ENCODE data around the gene NAP1L5. TPM values are rescaled to one million over a fixed set of nuclear protein-coding genes. Genes with fewer than 3 reads are reported as not detected.

The NAP1L5 gene
- total and polyA plus RNA-seq, 2 of the 13 experiments (the other 11 are each of a cell fraction or from before 2014, with no cell fraction given), result 1.3 to 1.6 TPM

DNA sequence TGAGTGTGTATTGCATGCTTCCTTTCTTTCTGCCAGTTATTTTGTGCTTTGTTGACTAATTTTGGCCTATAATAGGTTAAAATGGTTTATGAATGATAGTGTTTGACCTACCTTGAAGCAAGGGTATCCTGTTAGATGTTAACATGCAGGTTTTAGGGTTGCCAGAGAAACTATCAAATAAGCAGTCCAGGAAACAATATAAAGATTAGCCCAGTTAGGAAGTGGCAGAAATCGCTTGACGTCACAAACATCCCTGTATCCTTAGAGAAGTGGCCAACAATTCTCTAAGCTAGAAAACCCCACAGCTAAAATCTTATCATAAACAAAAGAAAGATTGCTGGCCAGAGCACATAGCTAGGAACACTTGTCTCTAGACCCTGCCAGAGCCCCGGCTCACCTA is 3.8 kb downstream of the NAP1L5 start:
- no peak overlapping the region for H3K27ac ChIP-seq (ENCODE audit: extremely low read length, insufficient read depth, low read length)
- H4K20me1 ChIP-seq (ENCODE audit: insufficient read depth, low read length), result no peaks in the 10 kb centered on the region
- BruUV-seq (replicated peaks), result no TSS peak
- no peak for DNase-seq (ENCODE audit: low spot score)
- no peak overlapping the region for H2AFZ ChIP-seq (ENCODE audit: low read length)
- POLR2A ChIA-PET, result no interaction called here
- no peaks in the 10 kb centered on the region for H3K27me3 ChIP-seq (ENCODE audit: control insufficient read depth in 1 of 2, insufficient read depth in 2 of 2, low read length in 2 of 2)
- 98% methylated on average over 3 of the region's 3 CpGs for WGBS (ENCODE audit: low lambda C conversion rate)
- no peaks in the 10 kb centered on the region for H3K9me3 ChIP-seq (ENCODE audit: low read length)
- no peak for FAIRE-seq
- no peaks in the 10 kb centered on the region for H3K36me3 ChIP-seq (replicated peaks in 1 of 2; ENCODE audit: control insufficient read depth in 1 of 2, insufficient read depth in 2 of 2, low read length in 2 of 2)
- H3K4me3 ChIP-seq (replicated peaks in 1 of 3; ENCODE audit: insufficient read depth in 1 of 3, low read depth in 2 of 3, low read length in 3 of 3), result no peak overlapping the region
- TF ChIP-seq ZNF235 (CRISPR knock-in tag; IDR thresholded peaks at IDR 0.05; ENCODE audit: borderline replicate concordance) (no peak), ZNF10 (CRISPR knock-in tag; IDR thresholded peaks at IDR 0.05; ENCODE audit: borderline replicate concordance, low read depth) (no peak), NBN (conservative IDR thresholded peaks at IDR 0.05) (no peak), ZMYM2 (CRISPR knock-in tag; IDR thresholded peaks at IDR 0.05) (no peak), ELF1 (CRISPR knock-in tag; IDR thresholded peaks at IDR 0.05) (no peak)
- TF ChIP-seq, protein P1, sequence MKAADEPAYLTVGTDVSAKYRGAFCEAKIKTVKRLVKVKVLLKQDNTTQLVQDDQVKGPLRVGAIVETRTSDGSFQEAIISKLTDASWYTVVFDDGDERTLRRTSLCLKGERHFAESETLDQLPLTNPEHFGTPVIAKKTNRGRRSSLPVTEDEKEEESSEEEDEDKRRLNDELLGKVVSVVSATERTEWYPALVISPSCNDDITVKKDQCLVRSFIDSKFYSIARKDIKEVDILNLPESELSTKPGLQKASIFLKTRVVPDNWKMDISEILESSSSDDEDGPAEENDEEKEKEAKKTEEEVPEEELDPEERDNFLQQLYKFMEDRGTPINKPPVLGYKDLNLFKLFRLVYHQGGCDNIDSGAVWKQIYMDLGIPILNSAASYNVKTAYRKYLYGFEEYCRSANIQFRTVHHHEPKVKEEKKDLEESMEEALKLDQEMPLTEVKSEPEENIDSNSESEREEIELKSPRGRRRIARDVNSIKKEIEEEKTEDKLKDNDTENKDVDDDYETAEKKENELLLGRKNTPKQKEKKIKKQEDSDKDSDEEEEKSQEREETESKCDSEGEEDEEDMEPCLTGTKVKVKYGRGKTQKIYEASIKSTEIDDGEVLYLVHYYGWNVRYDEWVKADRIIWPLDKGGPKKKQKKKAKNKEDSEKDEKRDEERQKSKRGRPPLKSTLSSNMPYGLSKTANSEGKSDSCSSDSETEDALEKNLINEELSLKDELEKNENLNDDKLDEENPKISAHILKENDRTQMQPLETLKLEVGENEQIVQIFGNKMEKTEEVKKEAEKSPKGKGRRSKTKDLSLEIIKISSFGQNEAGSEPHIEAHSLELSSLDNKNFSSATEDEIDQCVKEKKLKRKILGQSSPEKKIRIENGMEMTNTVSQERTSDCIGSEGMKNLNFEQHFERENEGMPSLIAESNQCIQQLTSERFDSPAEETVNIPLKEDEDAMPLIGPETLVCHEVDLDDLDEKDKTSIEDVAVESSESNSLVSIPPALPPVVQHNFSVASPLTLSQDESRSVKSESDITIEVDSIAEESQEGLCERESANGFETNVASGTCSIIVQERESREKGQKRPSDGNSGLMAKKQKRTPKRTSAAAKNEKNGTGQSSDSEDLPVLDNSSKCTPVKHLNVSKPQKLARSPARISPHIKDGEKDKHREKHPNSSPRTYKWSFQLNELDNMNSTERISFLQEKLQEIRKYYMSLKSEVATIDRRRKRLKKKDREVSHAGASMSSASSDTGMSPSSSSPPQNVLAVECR (CRISPR knock-in tag; IDR thresholded peaks at IDR 0.05; ENCODE audit: borderline replicate concordance), result no peak
- TF ChIP-seq, protein P2, sequence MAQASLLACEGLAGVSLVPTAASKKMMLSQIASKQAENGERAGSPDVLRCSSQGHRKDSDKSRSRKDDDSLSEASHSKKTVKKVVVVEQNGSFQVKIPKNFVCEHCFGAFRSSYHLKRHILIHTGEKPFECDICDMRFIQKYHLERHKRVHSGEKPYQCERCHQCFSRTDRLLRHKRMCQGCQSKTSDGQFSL (CRISPR knock-in tag; IDR thresholded peaks at IDR 0.05), result no peak
- no peak for ATAC-seq
- no peaks in the 10 kb centered on the region for H3K79me2 ChIP-seq (ENCODE audit: insufficient read depth, low read length)
- H3K4me2 ChIP-seq (ENCODE audit: low read depth, low read length), result no peak overlapping the region
- in situ Hi-C loops (cut with HindIII; ENCODE audit: extremely low pct_ligation_motif_present, low pct_unique_long_range_greater_than_20kb) (no loop called here), intact Hi-C loops (cut with micrococcal nuclease; ENCODE audit: unreplicated experiment) (no loop called here)
- CTCF ChIA-PET (ENCODE audit: low intra/inter-chr PET ratio, low total read pairs), result no interaction called here
- no peak overlapping the region for H3K9ac ChIP-seq (ENCODE audit: insufficient read depth, low read depth, low read length)
- H3K4me1 ChIP-seq (ENCODE audit: insufficient read depth, low read length), result 0 out of 2 replicates have a peak, but pooled peaks cover 5% of the 10 kb centered on the region

Data from HepG2 (cell line).